Mesangial cell (primary cell): ENCODE results near the gene SDF2L1. TPM values are rescaled to one million over a fixed set of nuclear protein-coding genes. Genes with fewer than 3 reads are reported as not detected.

ENCODE experiments used
- total RNA-seq: library from RNA; depleted of rRNA; stranded (reverse); fragments of >200 nt; gene quantifications from 2 replicates; pipeline ENCODE4 v1.2.3, GENCODE V29; 2015

Gene SDF2L1
- total RNA-seq, result 47.8 and 126 TPM in 2 replicates

GRCh38 chr22:21641789-21642583 is at the start of gene SDF2L1:
Gene SDF2L1, plus strand, starts transcription at chr22:21642302. Its CDS starts 35 bp downstream, at chr22:21642337.

GRCh38 chr22:21629255-21630149 is 12.6 kb upstream of the SDF2L1 start, which contains the start of gene YDJC:
Gene YDJC, minus strand, starts transcription at chr22:21630022. Its CDS starts 8 bp downstream, at chr22:21630014.

GRCh38 chr22:21632237-21632895 is 9.7 kb upstream of the SDF2L1 start, which contains the start of gene CCDC116:
Gene CCDC116, plus strand, starts transcription at chr22:21632760. Its CDS starts 422 bp downstream, at chr22:21633182.

Other genes with a start within 250 kb of the SDF2L1 start
- 3.1 and 3.5 TPM in 2 replicates for gene HIC2, start 224.9 kb upstream of the SDF2L1 start, total RNA-seq
- 0.98 and 1.3 TPM in 2 replicates for gene TMEM191C, start 174.9 kb upstream of the SDF2L1 start, total RNA-seq
- gene RIMBP3C, start 90.8 kb upstream of the SDF2L1 start, total RNA-seq, result 0.13 and 0.33 TPM in 2 replicates
- 48.3 and 71.0 TPM in 2 replicates for gene UBE2L3, start 74.6 kb upstream of the SDF2L1 start, total RNA-seq
- gene YDJC, start 12.3 kb upstream of the SDF2L1 start, total RNA-seq, result 60.8 and 90.0 TPM in 2 replicates
- gene CCDC116, start 9.5 kb upstream of the SDF2L1 start, total RNA-seq, result 0.13 and 0.16 TPM in 2 replicates
- 34.5 and 35.6 TPM in 2 replicates for gene PPIL2, start 23.7 kb downstream of the SDF2L1 start, total RNA-seq
- 3.3 and 5.3 TPM in 2 replicates for gene YPEL1, start 93.5 kb downstream of the SDF2L1 start, total RNA-seq
- gene MAPK1, start 225.3 kb downstream of the SDF2L1 start, total RNA-seq, result 38.0 and 38.8 TPM in 2 replicates